ENCODE measurements around the gene SLFN12L. TPM values are rescaled to one million over a fixed set of nuclear protein-coding genes. Genes with fewer than 3 reads are reported as not detected.

The SLFN12L gene
- total RNA-seq, 1 donor from 2014 or later: 2.4 TPM

GRCh38 chr17:35423761-35424160 lies 113.7 kb downstream of the SLFN12L start:
- CTCF ChIA-PET: interaction anchor here (1.3 kb wide), 1 partner anchor 9 kb away, joined by 3 read pairs; no protein-coding TSS in a partner anchor
- intact Hi-C loops (cut with micrococcal nuclease): no loop called here
- Mint-ChIP-seq H3K4me3 (no peak overlapping the region), H3K4me1 (no peaks in the 10 kb centered on the region), H3K27me3 (no peaks in the 10 kb centered on the region), H3K9me3 (no peaks in the 10 kb centered on the region), H3K36me3 (ENCODE audit: low read depth) (peaks cover 19% of the 10 kb centered on the region), H3K27ac (no peak overlapping the region)
- TF ChIP-seq CTCF (IDR thresholded peaks at IDR 0.05): no peak
- no peak for DNase-seq
- POLR2A ChIA-PET: no interaction called here
- ATAC-seq (ENCODE audit: low read depth): no peak

Other genes starting within 250 kb of the SLFN12L start
- 19.2 and 22.4 TPM in 2 replicates for gene SLFN11, start 164.1 kb downstream of the SLFN12L start, total RNA-seq
- 8.7 and 9.0 TPM in 2 replicates for gene SLFN12, start 105.2 kb downstream of the SLFN12L start, total RNA-seq
- gene SLFN13, start 88.9 kb downstream of the SLFN12L start, total RNA-seq: 14.8 and 15.3 TPM in 2 replicates
- gene SLFN14, start 23.1 kb upstream of the SLFN12L start, total RNA-seq: not detected in 2 replicates
- gene PEX12, start 40.9 kb upstream of the SLFN12L start, total RNA-seq: 4.1 and 4.8 TPM in 2 replicates
- 129 and 152 TPM in 2 replicates for gene AP2B1, start 49.6 kb upstream of the SLFN12L start, total RNA-seq
- 0.31 and 0.32 TPM in 2 replicates for gene RASL10B, start 194.0 kb upstream of the SLFN12L start, total RNA-seq
- not detected in 2 replicates for gene GAS2L2, start 215.6 kb upstream of the SLFN12L start, total RNA-seq
- gene C17orf50, start 223.2 kb upstream of the SLFN12L start, total RNA-seq: not detected in 2 replicates